Tibial artery (tissue), 4 donors: ENCODE results near the gene GPR137.

ENCODE experiments used
- DNase-seq, 2 donors: peaks; one replicate each; pipeline ENCODE4 v3.0.0-alpha.2; 2019
- H3K27ac ChIP-seq, 2 donors: fragments of 200-600 bp; sonication (generic) in 1 of 2; 1 replicate in 1 of 2; 2 replicates in 1 of 2; pipeline ENCODE4 v1.5.1; 2018 to 2019; ENCODE audit warnings: mild to moderate bottlenecking in 1 of 2
- H3K27me3 ChIP-seq, 2 donors: fragments of 200-600 bp; sonication (generic) in 1 of 2; one replicate each; pipeline versions ENCODE4 v1.5.1 to v1.6.0; 2016 to 2019
- H3K36me3 ChIP-seq, 3 donors: fragments of 200-600 bp; sonication (generic) in 2 of 3; one replicate each; pipeline ENCODE4 v1.5.1; 2016 to 2019; ENCODE audit warnings: mild to moderate bottlenecking in 2 of 3
- H3K4me1 ChIP-seq, 4 donors: fragments of 200-600 bp; sonication (generic) in 2 of 4; 1 replicate in 3 of 4; 2 replicates in 1 of 4; pipeline ENCODE4 v1.5.1; 2016 to 2019
- H3K4me3 ChIP-seq, 2 donors: fragments of 200-600 bp; sonication (generic) in 1 of 2; 1 replicate in 1 of 2; 2 replicates in 1 of 2; pipeline ENCODE4 v1.5.1; 2018 to 2019; ENCODE audit warnings: mild to moderate bottlenecking in 2 of 2
- H3K9me3 ChIP-seq, 3 donors: fragments of 200-600 bp; sonication (generic) in 1 of 3; one replicate each; pipeline ENCODE4 v1.5.1; 2016 to 2019
- intact Hi-C: fragments of 100-400 bp; cut with DNase I; formaldehyde crosslinking; loops from one replicate; pipeline ENCODE4 v1.15.0; 2023; ENCODE audit warnings: low total_unique reads
- TF ChIP-seq, protein P1 (sequence below), 2 experiments: fragments of 200-600 bp in 1 of 2; fragments of 450-650 bp in 1 of 2; IDR thresholded peaks; one replicate each; pipeline ENCODE4 v1.5.1; 2017 to 2019; ENCODE audit warnings: antibody characterized with exemption in 2 of 2, mild to moderate bottlenecking in 1 of 2, moderate library complexity in 1 of 2

The GPR137 gene

GRCh38 chr11:64254326-64254725, 31.3 kb upstream of the GPR137 start:
- H3K27ac ChIP-seq: peak overlapping the region; percentile 1 to 82
- intact Hi-C loops: no loop called here
- TF ChIP-seq, protein P1, sequence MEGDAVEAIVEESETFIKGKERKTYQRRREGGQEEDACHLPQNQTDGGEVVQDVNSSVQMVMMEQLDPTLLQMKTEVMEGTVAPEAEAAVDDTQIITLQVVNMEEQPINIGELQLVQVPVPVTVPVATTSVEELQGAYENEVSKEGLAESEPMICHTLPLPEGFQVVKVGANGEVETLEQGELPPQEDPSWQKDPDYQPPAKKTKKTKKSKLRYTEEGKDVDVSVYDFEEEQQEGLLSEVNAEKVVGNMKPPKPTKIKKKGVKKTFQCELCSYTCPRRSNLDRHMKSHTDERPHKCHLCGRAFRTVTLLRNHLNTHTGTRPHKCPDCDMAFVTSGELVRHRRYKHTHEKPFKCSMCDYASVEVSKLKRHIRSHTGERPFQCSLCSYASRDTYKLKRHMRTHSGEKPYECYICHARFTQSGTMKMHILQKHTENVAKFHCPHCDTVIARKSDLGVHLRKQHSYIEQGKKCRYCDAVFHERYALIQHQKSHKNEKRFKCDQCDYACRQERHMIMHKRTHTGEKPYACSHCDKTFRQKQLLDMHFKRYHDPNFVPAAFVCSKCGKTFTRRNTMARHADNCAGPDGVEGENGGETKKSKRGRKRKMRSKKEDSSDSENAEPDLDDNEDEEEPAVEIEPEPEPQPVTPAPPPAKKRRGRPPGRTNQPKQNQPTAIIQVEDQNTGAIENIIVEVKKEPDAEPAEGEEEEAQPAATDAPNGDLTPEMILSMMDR (IDR thresholded peaks at IDR 0.05): no peak
- H3K4me3 ChIP-seq: no peak overlapping the region
- H3K4me1 ChIP-seq: peaks cover 0 to 37% (median 31%) of the 10 kb centered on the region in 4 donors
- H3K36me3 ChIP-seq: peaks cover 8 to 53% (median 46%) of the 10 kb centered on the region in 3 donors
- H3K27me3 ChIP-seq: no peaks in the 10 kb centered on the region
- DNase-seq: no peak
- H3K9me3 ChIP-seq: no peaks in the 10 kb centered on the region

DNA sequence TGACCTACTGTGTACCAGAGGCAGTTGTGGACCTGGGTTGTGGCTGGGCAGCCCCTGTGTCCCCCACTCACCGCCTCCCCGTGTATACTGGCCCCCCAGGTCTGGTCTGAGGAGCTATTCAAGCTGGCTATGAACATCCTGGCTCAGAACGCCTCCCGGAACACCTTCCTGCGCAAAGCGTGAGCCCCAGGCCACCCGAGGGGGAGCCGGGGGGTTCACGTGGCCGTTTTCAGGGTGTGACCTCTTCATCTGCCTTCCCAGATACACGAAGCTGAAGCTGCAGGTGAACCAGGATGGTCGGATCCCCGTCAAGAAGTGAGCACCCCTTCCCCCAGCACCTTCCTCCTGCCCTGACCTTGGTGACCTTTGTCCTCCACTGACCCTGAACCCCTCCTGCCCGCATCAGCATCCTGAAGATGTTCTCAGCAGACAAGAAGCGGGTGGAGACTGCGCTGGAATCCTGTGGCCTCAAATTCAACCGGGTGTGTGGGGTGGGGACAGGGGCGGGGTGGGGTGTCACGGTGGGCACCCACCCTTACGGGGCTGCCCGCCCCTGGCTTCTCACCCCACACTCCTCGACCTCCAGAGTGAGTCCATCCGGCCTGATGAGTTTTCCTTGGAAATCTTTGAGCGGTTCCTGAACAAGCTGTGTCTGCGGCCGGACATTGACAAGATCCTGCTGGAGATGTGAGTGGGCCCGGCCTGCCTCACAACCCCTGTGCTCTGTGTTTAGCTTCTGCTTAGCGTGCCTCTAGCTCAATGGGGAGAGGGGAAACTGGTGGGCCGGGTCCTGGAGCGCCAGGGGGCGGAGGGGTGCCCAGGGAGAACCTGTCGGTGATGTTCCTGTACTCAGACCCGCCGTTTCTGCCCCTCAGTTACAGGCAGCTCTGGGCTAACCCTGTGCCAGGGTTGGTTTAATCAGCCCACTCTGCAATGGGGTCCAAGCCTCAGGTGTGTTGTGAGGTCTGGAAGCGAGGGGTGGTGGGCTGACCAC, 30.2 kb upstream of the GPR137 start:
- TF ChIP-seq, protein P1 (IDR thresholded peaks at IDR 0.05): no peak
- H3K27ac ChIP-seq: no peak overlapping the region
- H3K4me3 ChIP-seq: no peak overlapping the region
- DNase-seq: no peak
- H3K4me1 ChIP-seq: peaks cover 0 to 34% (median 30%) of the 10 kb centered on the region in 4 donors
- H3K36me3 ChIP-seq: peaks cover 16 to 64% (median 55%) of the 10 kb centered on the region in 3 donors
- H3K27me3 ChIP-seq: no peaks in the 10 kb centered on the region
- intact Hi-C loops: no loop called here
- H3K9me3 ChIP-seq: no peaks in the 10 kb centered on the region

DNA sequence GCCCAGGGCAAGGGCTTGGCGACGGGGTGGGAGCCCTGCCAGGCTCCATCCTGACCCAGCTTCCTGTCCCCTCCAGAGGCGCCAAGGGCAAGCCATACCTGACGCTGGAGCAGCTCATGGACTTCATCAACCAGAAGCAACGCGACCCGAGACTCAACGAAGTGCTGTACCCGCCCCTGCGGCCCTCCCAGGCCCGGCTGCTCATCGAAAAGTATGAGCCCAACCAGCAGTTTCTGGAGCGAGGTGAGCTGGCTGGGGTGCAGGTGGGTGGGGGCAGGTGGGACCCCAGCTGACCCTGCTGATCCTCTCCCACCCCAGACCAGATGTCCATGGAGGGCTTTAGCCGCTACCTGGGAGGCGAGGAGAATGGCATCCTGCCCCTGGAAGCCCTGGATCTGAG, 29.3 kb upstream of the GPR137 start:
- Histone ChIP-seq H3K36me3 (peaks cover 16 to 71% (median 55%) of the 10 kb centered on the region in 3 donors), H3K4me3 (no peak overlapping the region), H3K9me3 (no peaks in the 10 kb centered on the region), H3K27ac (no peak overlapping the region), H3K27me3 (no peaks in the 10 kb centered on the region), H3K4me1 (peaks cover 0 to 26% (median 23%) of the 10 kb centered on the region in 4 donors)
- TF ChIP-seq, protein P1 (IDR thresholded peaks at IDR 0.05): no peak
- DNase-seq: no peak
- intact Hi-C loops: no loop called here

- Histone ChIP-seq H3K4me1 (peaks cover 0 to 8% (median 5%) of the 10 kb centered on the region in 4 donors), H3K27ac (no peak overlapping the region), H3K4me3 (no peak overlapping the region), H3K36me3 (peaks cover 16 to 92% (median 70%) of the 10 kb centered on the region in 3 donors), H3K27me3 (no peaks in the 10 kb centered on the region), H3K9me3 (no peaks in the 10 kb centered on the region)
- TF ChIP-seq, protein P1 (IDR thresholded peaks at IDR 0.05): no peak
- no peak for DNase-seq
- intact Hi-C loops: no loop called here
Measured at GRCh38 chr11:64258356-64258755, 27.3 kb upstream of the GPR137 start.

GRCh38 chr11:64258946-64259532, 26.6 kb upstream of the GPR137 start:
- no peak overlapping the region for H3K27ac ChIP-seq
- peaks cover 0 to 2% (median under 1%) of the 10 kb centered on the region in 4 donors for H3K4me1 ChIP-seq
- intact Hi-C loops: no loop called here
- TF ChIP-seq, protein P1 (IDR thresholded peaks at IDR 0.05): no peak
- H3K9me3 ChIP-seq: no peaks in the 10 kb centered on the region
- H3K4me3 ChIP-seq: no peak overlapping the region
- H3K36me3 ChIP-seq: peaks cover 20 to 99% (median 77%) of the 10 kb centered on the region in 3 donors
- no peak for DNase-seq
- no peaks in the 10 kb centered on the region for H3K27me3 ChIP-seq
